Fibroblast of skin of scalp (primary cell): ENCODE measurements around the gene NABP1.
A peak's percentile ranks its signal among the peaks of the same experiment; 100 is the strongest.

Experiments used
- DNase-seq: peaks from one replicate; pipeline ENCODE4 v3.0.0-alpha.2; 2013

The NABP1 gene

GRCh38 chr2:191682126-191682525 is 4.2 kb downstream of the NABP1 start:
- DNase-seq: peak; percentile 53

DNA sequence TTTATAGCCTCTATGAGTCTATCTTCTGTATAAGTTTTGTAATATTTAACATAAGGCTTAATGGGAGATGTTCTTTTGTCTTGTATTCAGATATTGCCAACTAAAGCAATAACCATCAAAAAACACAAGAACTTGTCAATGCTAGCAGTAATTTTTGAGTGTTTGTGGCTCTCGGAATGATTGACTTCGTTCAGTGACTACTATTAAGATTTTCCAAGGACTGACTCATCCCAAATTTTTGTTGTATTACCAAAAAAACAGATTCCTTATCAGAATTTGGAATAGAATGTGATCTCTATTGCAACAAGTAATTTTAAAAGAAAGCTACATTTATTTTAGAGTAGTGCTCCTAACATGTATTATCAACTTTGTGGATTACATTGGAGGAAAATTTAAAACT is 8.1 kb downstream of the NABP1 start:
- no peak for DNase-seq

GRCh38 chr2:191686729-191687128 is 8.8 kb downstream of the NABP1 start:
- no peak for DNase-seq

DNA sequence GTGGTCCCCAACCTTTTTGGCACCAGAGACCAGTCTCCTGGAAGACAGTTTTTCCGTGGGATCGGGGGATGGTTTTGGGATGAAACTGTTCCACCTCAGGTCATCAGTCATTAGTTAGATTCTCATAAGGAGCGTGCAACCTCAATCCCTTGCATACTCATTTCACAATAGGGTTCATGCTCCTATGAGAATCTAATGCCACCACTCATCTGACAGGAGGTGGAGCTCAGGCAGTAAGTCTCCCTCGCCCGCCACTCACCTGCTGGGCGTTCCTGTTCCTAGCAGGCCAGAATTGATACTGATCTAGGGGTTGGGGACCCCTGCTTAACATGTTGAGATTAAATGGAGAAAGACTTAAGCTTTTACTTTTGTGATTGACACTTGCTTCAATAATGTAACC is 9.9 kb downstream of the NABP1 start:
- DNase-seq: no peak

- DNase-seq: peak; percentile 85
These were observed 11.2 kb downstream of the NABP1 start for GRCh38 chr2:191688934-191689695.

GRCh38 chr2:191690327-191690726 is 12.4 kb downstream of the NABP1 start:
- DNase-seq: no peak

DNA sequence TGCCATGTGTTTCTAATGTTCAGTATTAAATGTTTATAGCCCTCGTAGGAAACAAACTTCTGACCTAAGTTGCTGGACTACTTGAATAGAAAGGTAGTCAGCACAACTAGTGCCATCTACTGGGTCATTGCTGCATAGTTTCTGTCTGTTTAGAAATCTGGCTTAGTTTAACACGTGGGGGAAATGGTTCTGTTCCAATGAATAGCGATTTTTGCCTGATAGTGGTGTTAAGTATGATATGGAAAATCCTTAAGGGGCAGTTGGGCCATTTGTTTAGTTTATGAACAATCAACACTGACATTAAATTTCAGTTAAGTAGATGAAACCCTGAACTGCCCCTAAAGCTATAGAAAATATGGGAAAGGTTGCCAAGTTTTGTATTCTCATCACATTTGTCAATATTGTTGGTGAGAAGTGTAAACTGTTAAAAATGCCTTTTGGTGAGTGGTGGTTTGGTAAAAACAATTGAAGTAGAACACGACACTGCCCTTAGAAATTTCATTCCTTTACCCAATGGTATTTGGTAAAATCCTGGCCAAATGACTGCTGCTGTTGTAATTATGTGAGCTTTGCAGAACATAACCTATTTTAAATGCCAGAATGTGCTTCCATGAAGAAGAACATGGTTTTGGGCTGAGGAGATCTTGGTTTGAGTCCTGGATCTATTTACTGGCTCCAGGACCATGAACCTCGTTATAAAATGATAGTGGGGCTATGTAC is 13.2 kb downstream of the NABP1 start:
- peak; percentile 80 for DNase-seq

DNA sequence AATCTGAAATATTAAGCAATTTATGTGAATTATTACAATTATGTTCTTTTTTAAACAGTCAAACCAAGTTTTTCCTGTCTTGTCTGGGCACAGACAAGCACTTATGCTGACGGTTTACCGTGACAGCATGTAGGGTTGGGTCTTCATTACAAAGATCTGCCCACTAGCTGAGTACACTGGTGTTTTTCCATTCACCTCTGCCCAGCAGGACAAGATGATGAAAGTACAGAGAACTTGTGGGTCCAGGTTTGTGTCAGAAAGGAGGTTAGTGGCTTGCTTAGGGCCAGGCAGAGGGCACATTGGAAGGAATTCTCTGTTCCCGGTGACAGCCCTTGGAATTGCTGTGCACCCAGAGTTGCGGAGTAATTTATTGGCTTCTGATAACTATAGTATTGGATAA is 14.0 kb downstream of the NABP1 start:
- DNase-seq: no peak

DNA sequence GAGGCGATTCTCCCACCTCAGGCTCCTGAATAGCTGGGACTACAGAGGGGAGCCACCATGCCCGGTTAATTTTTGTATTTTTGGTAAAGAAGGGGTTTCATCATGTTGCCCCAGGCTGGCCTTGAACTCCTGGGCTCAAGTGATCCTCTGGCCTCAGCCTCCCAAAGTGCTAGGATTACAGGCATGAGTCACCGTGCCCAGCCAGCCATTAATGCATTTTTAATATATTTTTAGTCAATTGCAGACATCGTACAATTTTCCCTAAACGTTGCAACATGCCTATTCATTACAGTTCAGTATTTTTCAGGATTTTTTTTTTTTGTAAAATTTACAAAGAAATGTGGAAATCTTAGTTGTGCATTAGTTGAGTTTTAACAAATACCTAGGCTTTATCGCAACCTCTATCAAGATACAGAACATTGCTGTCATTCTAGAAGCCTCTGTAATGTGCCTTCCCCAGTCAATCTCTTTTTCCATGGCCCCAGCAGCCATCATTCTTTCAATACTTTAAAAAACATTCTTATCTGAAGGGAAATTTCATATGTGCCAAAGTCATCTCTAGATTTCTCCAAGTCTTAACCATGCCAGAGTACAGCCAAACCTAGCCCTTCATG is 14.7 kb downstream of the NABP1 start:
- DNase-seq: peak; percentile 24

GRCh38 chr2:191693166-191693565 is 15.2 kb downstream of the NABP1 start:
- DNase-seq: no peak

GRCh38 chr2:191693778-191694177 is 15.8 kb downstream of the NABP1 start:
- DNase-seq: no peak

DNA sequence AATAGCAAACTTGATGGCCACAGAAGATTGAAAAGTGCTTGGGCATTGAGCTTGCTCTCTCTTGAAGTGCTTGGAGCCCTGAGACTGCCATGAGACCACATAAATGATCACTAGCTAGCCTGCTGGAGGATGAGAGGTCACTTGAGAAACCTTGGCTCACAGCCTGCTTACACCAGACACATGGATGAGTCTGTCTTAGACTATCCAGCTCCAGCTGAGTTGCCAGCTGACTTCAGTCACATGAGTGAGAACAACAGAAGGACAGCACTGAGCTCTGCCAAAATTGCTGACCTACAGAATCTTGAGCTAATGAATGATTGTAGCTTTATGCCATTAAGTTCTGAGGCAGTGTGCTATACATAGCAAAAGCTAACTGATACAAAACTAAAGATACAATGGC is 18.1 kb downstream of the NABP1 start:
- DNase-seq: peak; percentile 82

DNA sequence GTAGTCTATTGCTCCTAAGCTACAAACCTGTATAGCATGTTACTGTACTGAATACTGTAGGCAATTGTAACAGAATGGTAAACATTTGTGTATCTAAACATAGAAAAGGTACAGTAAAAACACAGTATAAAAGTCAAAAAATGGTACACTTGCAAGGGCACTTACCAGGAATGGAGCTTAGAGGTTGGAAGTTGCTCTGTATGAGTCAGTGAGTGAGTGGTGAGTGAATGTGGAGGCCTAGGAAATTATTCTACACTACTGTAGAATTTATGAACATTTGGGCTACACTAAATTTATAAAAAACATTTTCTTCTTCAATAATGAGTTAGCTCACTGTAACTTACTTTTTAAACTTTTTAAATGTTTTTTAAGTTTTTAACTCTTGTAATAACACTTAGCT is 19.0 kb downstream of the NABP1 start:
- no peak for DNase-seq

DNA sequence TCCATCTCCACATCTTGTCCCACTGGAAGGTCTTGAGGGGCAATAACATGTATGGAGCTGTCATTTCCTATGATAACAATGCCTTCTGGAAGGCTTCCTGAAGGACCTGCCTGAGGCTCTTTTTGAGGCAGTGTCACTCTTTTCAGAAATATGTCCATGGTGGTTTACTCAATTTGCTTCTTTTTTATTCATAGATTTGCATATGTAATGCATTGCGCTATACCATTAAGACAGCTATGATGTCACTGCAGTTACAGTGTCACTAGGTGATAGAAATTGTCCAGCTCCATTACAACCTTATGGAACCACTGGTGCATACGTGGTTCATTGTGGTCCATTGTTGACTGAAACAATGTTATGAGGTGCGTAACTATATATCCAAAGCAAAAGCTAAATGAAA is 19.9 kb downstream of the NABP1 start:
- no peak for DNase-seq

GRCh38 chr2:191699341-191699945 is 21.5 kb downstream of the NABP1 start:
- DNase-seq: no peak

GRCh38 chr2:191701029-191701428 is 23.1 kb downstream of the NABP1 start:
- no peak for DNase-seq

DNA sequence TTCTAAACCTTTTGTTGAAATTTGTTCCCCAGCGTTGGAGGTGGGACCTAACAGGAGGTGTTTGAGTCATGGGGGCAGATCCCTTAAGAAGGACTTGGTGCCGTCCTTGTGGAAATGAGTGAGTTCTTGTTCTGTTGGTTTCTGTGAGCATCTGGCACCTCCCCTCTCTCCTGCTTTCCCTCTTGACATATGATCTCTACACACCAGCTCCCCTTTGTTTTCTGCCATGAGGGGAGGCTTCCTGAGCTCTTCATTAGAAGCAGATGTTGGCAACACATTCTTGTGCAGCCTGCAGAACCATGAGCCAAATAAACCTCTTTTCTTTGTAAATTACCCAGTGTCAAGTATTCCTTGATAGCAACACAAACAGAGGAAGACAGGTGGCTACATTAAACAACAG is 23.8 kb downstream of the NABP1 start:
- peak; percentile 29 for DNase-seq

DNA sequence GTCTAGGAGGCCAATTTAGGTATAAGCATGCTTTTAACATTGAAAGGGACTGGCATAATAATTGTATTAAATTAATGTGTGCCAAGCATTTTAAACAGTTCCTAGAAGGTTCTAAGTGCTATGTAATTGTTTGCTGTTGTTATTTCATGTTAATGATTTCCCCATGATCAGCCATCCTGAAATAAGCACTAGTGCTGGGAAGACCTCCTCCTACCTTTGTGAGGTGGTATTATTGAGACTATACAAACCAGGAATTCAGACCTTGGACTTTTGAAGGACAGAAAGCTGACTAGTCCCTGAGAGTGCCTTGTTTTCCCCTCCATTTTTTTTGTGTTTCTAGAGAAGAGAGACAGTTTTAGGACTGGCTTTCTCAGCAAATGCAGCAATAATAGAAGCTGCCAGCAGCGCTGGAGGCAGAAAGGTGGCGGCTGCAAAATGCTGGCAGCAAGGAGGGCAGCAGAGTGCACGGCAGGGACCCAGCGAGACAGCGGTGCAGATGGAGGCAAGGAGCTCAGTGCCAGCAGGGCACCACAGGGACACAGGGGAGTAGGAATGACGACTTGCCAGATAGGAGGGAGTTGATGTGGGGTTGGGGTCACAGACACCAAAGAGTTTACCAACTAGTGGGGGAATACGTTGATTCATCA is 25.3 kb downstream of the NABP1 start:
- DNase-seq: no peak

DNA sequence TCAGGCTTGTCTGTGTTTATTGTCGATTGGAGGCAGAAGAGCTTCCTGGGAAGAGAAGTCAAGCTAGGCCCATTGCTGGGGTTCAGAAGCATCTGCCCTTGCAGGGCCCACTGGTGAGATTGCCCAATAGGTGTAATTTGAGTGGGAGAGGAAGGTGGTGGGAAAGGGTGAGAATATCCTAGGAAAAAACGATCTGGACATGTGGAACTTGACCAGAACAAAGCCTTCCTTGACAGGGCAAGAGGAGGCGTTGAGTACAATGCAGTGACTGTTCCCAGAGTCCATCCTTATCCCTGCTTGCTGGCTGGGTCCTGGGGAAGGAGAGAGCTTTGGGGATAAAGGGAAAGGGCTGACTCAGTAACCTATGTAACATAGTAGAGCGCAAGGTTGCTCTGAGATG is 27.1 kb downstream of the NABP1 start:
- no peak for DNase-seq

- DNase-seq: no peak
These were observed 27.8 kb downstream of the NABP1 start for GRCh38 chr2:191705701-191706100.

GRCh38 chr2:191706791-191707190 is 28.9 kb downstream of the NABP1 start:
- no peak for DNase-seq

- no peak for DNase-seq
These were observed 29.6 kb downstream of the NABP1 start for GRCh38 chr2:191707542-191707941.

GRCh38 chr2:191710411-191710900 is 32.5 kb downstream of the NABP1 start:
- peak; percentile 83 for DNase-seq
